Neuronal stem cell (in vitro differentiated cells): ENCODE data around the gene MICAL2.

ENCODE experiments used
- DNase-seq: peaks from one replicate; pipeline ENCODE4 v3.0.0-alpha.2; 2013; ENCODE audit warnings: low spot score
- H2AFZ ChIP-seq: one replicate; pipeline ENCODE4 v1.6.1; 2013; ENCODE audit warnings: mild to moderate bottlenecking, low read length, inconsistent platforms
- H2AK5ac ChIP-seq: 2 replicates; pipeline ENCODE4 v1.6.1; 2013; ENCODE audit warnings: low read depth, mild to moderate bottlenecking, inconsistent platforms, low read length, moderate library complexity, mixed read lengths
- H2BK120ac ChIP-seq: 2 replicates; pipeline ENCODE4 v1.6.1; 2013; ENCODE audit warnings: low read depth, mild to moderate bottlenecking, inconsistent platforms, low read length, moderate library complexity, mixed read lengths
- H2BK12ac ChIP-seq: one replicate; pipeline ENCODE4 v1.6.1; 2013; ENCODE audit warnings: low read length, inconsistent platforms
- H2BK15ac ChIP-seq: 2 replicates; pipeline ENCODE4 v1.6.1; 2013; ENCODE audit warnings: mild to moderate bottlenecking, low read length, inconsistent platforms, mixed read lengths
- H2BK5ac ChIP-seq: one replicate; pipeline ENCODE4 v1.6.1; 2013; ENCODE audit warnings: inconsistent platforms, mild to moderate bottlenecking, low read length, moderate library complexity
- H3K14ac ChIP-seq: one replicate; pipeline ENCODE4 v1.6.1; 2013; ENCODE audit warnings: low read length, inconsistent platforms
- H3K18ac ChIP-seq: 2 replicates; pipeline ENCODE4 v1.6.1; 2013; ENCODE audit warnings: low read length, inconsistent platforms
- H3K23ac ChIP-seq: 2 replicates; pipeline ENCODE4 v1.6.1; 2013; ENCODE audit warnings: low read depth, mild to moderate bottlenecking, mixed read lengths, low read length, inconsistent platforms; ENCODE audit not compliant: poor library complexity
- H3K27ac ChIP-seq: replicated peaks from 3 replicates; pipeline ENCODE4 v1.5.1; 2013; ENCODE audit warnings: low read length, inconsistent platforms
- H3K27me3 ChIP-seq, 3 experiments: 2 replicates each; pipeline ENCODE4 v1.6.1; 2013; ENCODE audit warnings: low read length in 3 of 3, mild to moderate bottlenecking in 2 of 3, inconsistent platforms in 1 of 3, low read depth in 1 of 3, mixed read lengths in 1 of 3, moderate library complexity in 1 of 3; ENCODE audit not compliant: control insufficient read depth in 3 of 3, insufficient read depth in 3 of 3
- H3K36me3 ChIP-seq, 2 donors: replicated peaks in 1 of 2; 2 replicates each; pipeline ENCODE4 v1.6.1; 2013; ENCODE audit warnings: low read length in 2 of 2; ENCODE audit not compliant: control insufficient read depth in 2 of 2, insufficient read depth in 2 of 2
- H3K4ac ChIP-seq: 2 replicates; pipeline ENCODE4 v1.6.1; 2013; ENCODE audit warnings: inconsistent platforms, mild to moderate bottlenecking, low read length, moderate library complexity
- H3K4me1 ChIP-seq, 2 donors: 1 replicate in 1 of 2; 2 replicates in 1 of 2; pipeline ENCODE4 v1.6.1; 2013; ENCODE audit warnings: low read length in 2 of 2, low read depth in 1 of 2; ENCODE audit not compliant: control insufficient read depth in 2 of 2, insufficient read depth in 1 of 2
- H3K4me2 ChIP-seq: one replicate; pipeline ENCODE4 v1.6.1; 2013; ENCODE audit warnings: mild to moderate bottlenecking, low read length, inconsistent platforms; ENCODE audit not compliant: insufficient read depth, poor library complexity, severe bottlenecking
- H3K4me3 ChIP-seq, 2 donors: 2 replicates each; pipeline ENCODE4 v1.5.1; 2013; ENCODE audit warnings: low read length in 2 of 2, mild to moderate bottlenecking in 2 of 2, inconsistent platforms in 1 of 2, moderate library complexity in 1 of 2
- H3K79me1 ChIP-seq: one replicate; pipeline ENCODE4 v1.6.1; 2013; ENCODE audit warnings: low read depth, mild to moderate bottlenecking, inconsistent platforms, low read length, moderate library complexity
- H3K9ac ChIP-seq: one replicate; pipeline ENCODE4 v1.6.1; 2013; ENCODE audit warnings: mild to moderate bottlenecking, low read depth, low read length, inconsistent platforms; ENCODE audit not compliant: poor library complexity
- H3K9me3 ChIP-seq, 2 donors: replicated peaks in 1 of 2; 2 replicates each; pipeline versions ENCODE3 to v1.6.1; 2013; ENCODE audit warnings: low read length in 2 of 2, mild to moderate bottlenecking in 2 of 2, inconsistent platforms in 1 of 2, low read depth in 1 of 2, mixed read lengths in 1 of 2, moderate library complexity in 1 of 2; ENCODE audit not compliant: control insufficient read depth in 2 of 2, insufficient read depth in 1 of 2
- H4K8ac ChIP-seq: one replicate; pipeline ENCODE4 v1.6.1; 2013; ENCODE audit warnings: low read depth, mild to moderate bottlenecking, inconsistent platforms, low read length, moderate library complexity
- H4K91ac ChIP-seq: one replicate; pipeline ENCODE4 v1.6.1; 2013; ENCODE audit warnings: low read length, low read depth, mild to moderate bottlenecking, inconsistent platforms; ENCODE audit not compliant: poor library complexity
- WGBS, 2 donors: extraction: QIAGEN DNeasy Blood & Tissue Kit; methylation state at CpG; one replicate each; pipeline ENCODE4 v1.1.7; 2013; ENCODE audit warnings: missing lambda C conversion rate in 2 of 2, mixed read lengths in 1 of 2; ENCODE audit not compliant: insufficient read length in 2 of 2, insufficient replicate concordance in 1 of 2; ENCODE audit errors: extremely low coverage in 2 of 2; 5-methylcytosine and 5-hydroxymethylcytosine counted together

MICAL2 gene

GRCh38 chr11:12180257-12181205 lies 70.1 kb downstream of the MICAL2 start:
- H2BK12ac ChIP-seq, result no peak overlapping the region
- H3K4ac ChIP-seq, result no peak overlapping the region
- H3K9ac ChIP-seq, result no peak overlapping the region
- no peak overlapping the region for H4K8ac ChIP-seq
- no peak overlapping the region for H3K27ac ChIP-seq
- WGBS, 2 donors, result no CpG with 5 or more reads among the region's 8 CpGs
- H3K4me3 ChIP-seq, result no peak overlapping the region
- H2BK120ac ChIP-seq, result no peak overlapping the region
- H3K36me3 ChIP-seq, result no peaks in the 10 kb centered on the region
- H3K79me1 ChIP-seq, result no peaks in the 10 kb centered on the region
- H3K27me3 ChIP-seq, result no peaks in the 10 kb centered on the region
- H3K9me3 ChIP-seq, result no peaks in the 10 kb centered on the region
- no peak overlapping the region for H2BK15ac ChIP-seq
- H2BK5ac ChIP-seq, result no peak overlapping the region
- no peak overlapping the region for H3K4me2 ChIP-seq
- H4K91ac ChIP-seq, result no peak overlapping the region
- no peak overlapping the region for H3K18ac ChIP-seq
- H3K14ac ChIP-seq, result no peak overlapping the region
- no peak overlapping the region for H2AK5ac ChIP-seq
- H3K4me1 ChIP-seq, result peaks cover 0 to 6% of the 10 kb centered on the region in 2 donors
- no peak overlapping the region for H3K23ac ChIP-seq
- H2AFZ ChIP-seq, result no peak overlapping the region
- no peak for DNase-seq

GRCh38 chr11:12182302-12182675 lies 71.9 kb downstream of the MICAL2 start:
- Histone ChIP-seq H4K8ac (no peak overlapping the region), H4K91ac (no peak overlapping the region), H3K36me3 (no peaks in the 10 kb centered on the region), H2AFZ (no peak overlapping the region), H2BK15ac (no peak overlapping the region), H2BK5ac (no peak overlapping the region), H3K79me1 (no peaks in the 10 kb centered on the region), H3K9ac (no peak overlapping the region), H3K9me3 (no peaks in the 10 kb centered on the region), H3K4me1 (peaks cover 0 to 9% of the 10 kb centered on the region in 2 donors), H2BK120ac (no peak overlapping the region), H3K23ac (no peak overlapping the region), H3K4ac (no peak overlapping the region), H2BK12ac (no peak overlapping the region), H3K27ac (no peak overlapping the region), H3K14ac (no peak overlapping the region), H3K27me3 (no peaks in the 10 kb centered on the region), H3K4me2 (no peak overlapping the region), H3K4me3 (no peak overlapping the region), H3K18ac (no peak overlapping the region), H2AK5ac (no peak overlapping the region)
- WGBS, 2 donors, result no CpG with 5 or more reads among the region's 8 CpGs
- no peak for DNase-seq

GRCh38 chr11:12182676-12183541 lies 72.5 kb downstream of the MICAL2 start:
- no peak overlapping the region for H2BK120ac ChIP-seq
- H3K4me1 ChIP-seq, result peaks cover 0 to 12% of the 10 kb centered on the region in 2 donors
- H3K4ac ChIP-seq, result no peak overlapping the region
- H3K18ac ChIP-seq, result no peak overlapping the region
- no peak overlapping the region for H4K91ac ChIP-seq
- no peak overlapping the region for H2AFZ ChIP-seq
- H2BK12ac ChIP-seq, result no peak overlapping the region
- H3K14ac ChIP-seq, result no peak overlapping the region
- H3K4me3 ChIP-seq, result no peak overlapping the region
- no peak overlapping the region for H2BK5ac ChIP-seq
- H3K23ac ChIP-seq, result no peak overlapping the region
- no peak overlapping the region for H2AK5ac ChIP-seq
- no peak overlapping the region for H3K9ac ChIP-seq
- H2BK15ac ChIP-seq, result no peak overlapping the region
- no peak overlapping the region for H4K8ac ChIP-seq
- no CpG with 5 or more reads among the region's 12 CpGs for WGBS, 2 donors
- H3K9me3 ChIP-seq, result no peaks in the 10 kb centered on the region
- H3K4me2 ChIP-seq, result no peak overlapping the region
- no peaks in the 10 kb centered on the region for H3K79me1 ChIP-seq
- no peaks in the 10 kb centered on the region for H3K27me3 ChIP-seq
- no peak overlapping the region for H3K27ac ChIP-seq
- no peaks in the 10 kb centered on the region for H3K36me3 ChIP-seq
- DNase-seq, result no peak
